Measurements from ENCODE around the gene DERA.

DERA gene

DNA sequence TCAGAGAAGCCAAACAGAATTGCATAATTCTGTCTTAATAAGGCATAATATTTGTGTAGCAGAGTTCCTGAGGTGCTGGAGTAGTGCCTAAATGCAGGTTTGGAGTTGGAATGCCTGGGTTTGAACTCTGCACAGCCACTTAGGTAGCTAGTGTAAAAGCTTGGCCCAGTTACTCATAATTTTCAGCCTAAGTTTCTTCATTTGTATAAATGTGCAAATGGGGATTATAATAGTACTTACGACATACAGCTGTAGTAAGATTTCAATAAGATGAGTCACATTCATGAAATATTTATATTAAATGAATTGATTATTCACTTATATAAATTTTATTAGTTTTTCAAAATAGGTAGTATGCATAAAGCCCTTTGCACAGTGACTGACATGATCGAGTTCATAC lies 175.8 kb downstream of the DERA start:
- TF ChIP-seq CTCF (IDR thresholded peaks at IDR 0.05; ENCODE audit: insufficient read depth, low read length, missing control alignments), result no peak
- POLR2A ChIA-PET, result no interaction called here
- H3K4me3 ChIP-seq (ENCODE audit: low read depth, low read length), result no peak overlapping the region
- DNase-seq (ENCODE audit: low read depth, low spot score), result no peak
- CTCF ChIA-PET, result no interaction called here

Data from AG04449 (cell line).